Measurements from ENCODE around the gene TMEM132D. TPM values are rescaled to one million over a fixed set of nuclear protein-coding genes. Genes with fewer than 3 reads are reported as not detected.

The TMEM132D gene
- total and polyA plus RNA-seq, 3 donors from 2014 or later, result 0.44 to 0.50 (median 0.47) TPM

GRCh38 chr12:129719416-129719815, 184.4 kb downstream of the TMEM132D start:
- Histone ChIP-seq H3K4me1 (no peaks in the 10 kb centered on the region), H3K27ac (no peak overlapping the region), H3K27me3 (no peaks in the 10 kb centered on the region), H3K36me3 (ENCODE audit: low read depth, missing control alignments) (no peaks in the 10 kb centered on the region), H3K9me3 (no peaks in the 10 kb centered on the region), H3K4me3 (no peak overlapping the region)
- TF ChIP-seq CTCF (IDR thresholded peaks at IDR 0.05), result no peak
- TF ChIP-seq POLR2A (IDR thresholded peaks at IDR 0.05), result no peak
- DNase-seq, result no peak
- intact Hi-C loops (cut with DNase I; ENCODE audit: low total_unique reads), result no loop called here
- 46 to 54% methylated on average over 3 of the region's 3 CpGs for WGBS, 2 donors

- WGBS, 2 donors, result 84 to 92% methylated on average over 2 of the region's 2 CpGs
- H3K4me1 ChIP-seq, result no peaks in the 10 kb centered on the region
- intact Hi-C loops (cut with DNase I; ENCODE audit: low total_unique reads), result no loop called here
Measured at GRCh38 chr12:129717438-129717837, 186.4 kb downstream of the TMEM132D start.

GRCh38 chr12:129716825-129717224, 187.0 kb downstream of the TMEM132D start:
- WGBS, 2 donors, result 86 to 92% methylated on average over 8 to 9 of the region's 9 CpGs

More at GRCh38 chr12:129717438-129717837, 186.4 kb downstream of the TMEM132D start:
- no peaks in the 10 kb centered on the region for H3K36me3 ChIP-seq (ENCODE audit: low read depth, missing control alignments)
- no peak overlapping the region for H3K27ac ChIP-seq
- TF ChIP-seq CTCF (IDR thresholded peaks at IDR 0.05), result no peak
- no peak for TF ChIP-seq POLR2A (IDR thresholded peaks at IDR 0.05)
- DNase-seq, result no peak
- no peak overlapping the region for H3K4me3 ChIP-seq
- H3K9me3 ChIP-seq, result no peaks in the 10 kb centered on the region
- H3K27me3 ChIP-seq, result no peaks in the 10 kb centered on the region

GRCh38 chr12:129706716-129707115, 197.1 kb downstream of the TMEM132D start:
- H3K27ac ChIP-seq, result no peak overlapping the region
- H3K4me3 ChIP-seq, result no peak overlapping the region
- no peak for TF ChIP-seq POLR2A (IDR thresholded peaks at IDR 0.05)
- TF ChIP-seq CTCF (IDR thresholded peaks at IDR 0.05), result no peak
- WGBS, 2 donors, result 84% methylated on average over 2 of the region's 2 CpGs
- H3K9me3 ChIP-seq, result no peaks in the 10 kb centered on the region
- DNase-seq, result no peak
- no peaks in the 10 kb centered on the region for H3K4me1 ChIP-seq
- H3K36me3 ChIP-seq (ENCODE audit: low read depth, missing control alignments), result no peaks in the 10 kb centered on the region
- intact Hi-C loops (cut with DNase I; ENCODE audit: low total_unique reads), result no loop called here
- no peaks in the 10 kb centered on the region for H3K27me3 ChIP-seq

More at GRCh38 chr12:129716825-129717224, 187.0 kb downstream of the TMEM132D start:
- no peak for DNase-seq
- no peak overlapping the region for H3K27ac ChIP-seq
- no peaks in the 10 kb centered on the region for H3K27me3 ChIP-seq
- intact Hi-C loops (cut with DNase I; ENCODE audit: low total_unique reads), result no loop called here
- H3K9me3 ChIP-seq, result no peaks in the 10 kb centered on the region
- H3K4me3 ChIP-seq, result no peak overlapping the region
- no peaks in the 10 kb centered on the region for H3K36me3 ChIP-seq (ENCODE audit: low read depth, missing control alignments)
- H3K4me1 ChIP-seq, result no peaks in the 10 kb centered on the region
- no peak for TF ChIP-seq POLR2A (IDR thresholded peaks at IDR 0.05)
- no peak for TF ChIP-seq CTCF (IDR thresholded peaks at IDR 0.05)

- TF ChIP-seq POLR2A (IDR thresholded peaks at IDR 0.05) (no peak), CTCF (IDR thresholded peaks at IDR 0.05) (no peak)
- no peaks in the 10 kb centered on the region for H3K27me3 ChIP-seq
- 58 to 71% methylated on average over 11 of the region's 11 CpGs for WGBS, 2 donors
- DNase-seq, result no peak
- no peak overlapping the region for H3K27ac ChIP-seq
- H3K9me3 ChIP-seq, result no peaks in the 10 kb centered on the region
- no peaks in the 10 kb centered on the region for H3K36me3 ChIP-seq (ENCODE audit: low read depth, missing control alignments)
- H3K4me1 ChIP-seq, result no peaks in the 10 kb centered on the region
- intact Hi-C loops (cut with DNase I; ENCODE audit: low total_unique reads), result no loop called here
- no peak overlapping the region for H3K4me3 ChIP-seq
Measured at GRCh38 chr12:129704232-129704830, 199.5 kb downstream of the TMEM132D start.
